ENCODE measurements around the gene NAXE. TPM values are rescaled to one million over a fixed set of nuclear protein-coding genes. Genes with fewer than 3 reads are reported as not detected.

Gene NAXE
- total RNA-seq, 4 donors from 2014 or later, result 45.8 to 61.1 (median 49.7) TPM

DNA sequence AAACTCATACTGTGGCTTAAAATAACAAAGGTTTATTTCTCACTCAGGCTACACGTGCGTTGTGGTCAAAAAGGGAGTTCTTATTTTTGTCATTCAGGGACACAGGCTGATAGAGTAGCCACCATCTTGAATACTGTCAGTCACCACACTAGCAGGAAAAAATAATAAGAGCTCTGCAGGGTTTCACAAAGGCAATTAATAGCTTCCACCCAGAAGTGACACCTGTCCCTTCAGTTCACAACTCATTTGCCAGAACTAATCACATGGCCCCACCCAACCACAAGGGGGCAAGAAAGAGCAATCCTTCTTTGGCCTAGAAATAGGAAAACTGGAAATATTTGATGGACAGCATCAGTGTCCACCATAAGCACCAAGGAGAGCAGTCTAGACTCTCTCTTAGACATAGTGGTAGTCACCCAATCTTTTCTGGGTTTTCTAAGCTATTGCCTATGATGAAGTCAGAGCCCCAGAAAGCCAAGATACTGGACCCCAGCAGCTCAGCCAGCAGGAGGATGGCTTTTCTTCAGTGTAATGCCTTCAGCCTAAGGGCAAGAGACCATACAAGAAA lies 35.8 kb downstream of the NAXE start:
- TF ChIP-seq, protein P1, sequence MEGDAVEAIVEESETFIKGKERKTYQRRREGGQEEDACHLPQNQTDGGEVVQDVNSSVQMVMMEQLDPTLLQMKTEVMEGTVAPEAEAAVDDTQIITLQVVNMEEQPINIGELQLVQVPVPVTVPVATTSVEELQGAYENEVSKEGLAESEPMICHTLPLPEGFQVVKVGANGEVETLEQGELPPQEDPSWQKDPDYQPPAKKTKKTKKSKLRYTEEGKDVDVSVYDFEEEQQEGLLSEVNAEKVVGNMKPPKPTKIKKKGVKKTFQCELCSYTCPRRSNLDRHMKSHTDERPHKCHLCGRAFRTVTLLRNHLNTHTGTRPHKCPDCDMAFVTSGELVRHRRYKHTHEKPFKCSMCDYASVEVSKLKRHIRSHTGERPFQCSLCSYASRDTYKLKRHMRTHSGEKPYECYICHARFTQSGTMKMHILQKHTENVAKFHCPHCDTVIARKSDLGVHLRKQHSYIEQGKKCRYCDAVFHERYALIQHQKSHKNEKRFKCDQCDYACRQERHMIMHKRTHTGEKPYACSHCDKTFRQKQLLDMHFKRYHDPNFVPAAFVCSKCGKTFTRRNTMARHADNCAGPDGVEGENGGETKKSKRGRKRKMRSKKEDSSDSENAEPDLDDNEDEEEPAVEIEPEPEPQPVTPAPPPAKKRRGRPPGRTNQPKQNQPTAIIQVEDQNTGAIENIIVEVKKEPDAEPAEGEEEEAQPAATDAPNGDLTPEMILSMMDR (IDR thresholded peaks at IDR 0.05; ENCODE audit: low read depth), result no peak

DNA sequence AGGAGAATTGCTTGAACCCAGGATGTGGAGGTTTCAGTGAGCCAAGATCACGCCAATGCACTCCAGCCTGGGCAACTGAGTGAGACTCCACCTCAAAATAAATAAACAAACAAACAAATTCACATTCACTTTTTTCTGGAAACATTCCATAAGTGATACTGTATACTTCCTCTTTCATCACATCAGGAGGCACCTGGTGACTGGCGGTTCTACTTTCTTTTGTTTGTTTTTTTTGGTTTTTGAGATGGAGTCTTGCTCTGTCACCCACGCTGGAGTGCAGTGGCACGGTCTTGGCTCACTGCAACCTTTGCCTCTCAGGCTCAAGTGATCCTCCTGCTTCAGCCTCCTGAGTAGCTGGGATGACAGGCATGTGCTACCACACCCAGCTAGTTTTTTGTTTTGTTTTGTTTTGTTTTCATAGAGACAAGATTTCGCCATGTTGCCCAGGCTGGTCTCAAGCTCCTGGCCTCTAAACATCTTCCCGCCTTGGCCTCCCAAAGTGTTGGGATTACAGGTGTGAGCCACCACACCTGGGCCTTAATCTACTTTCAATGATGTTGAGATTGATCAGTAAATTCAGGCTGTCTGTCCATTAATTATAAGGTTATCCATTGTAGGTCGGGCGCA lies 38.4 kb downstream of the NAXE start:
- TF ChIP-seq, protein P1 (IDR thresholded peaks at IDR 0.05; ENCODE audit: low read depth), result no peak

DNA sequence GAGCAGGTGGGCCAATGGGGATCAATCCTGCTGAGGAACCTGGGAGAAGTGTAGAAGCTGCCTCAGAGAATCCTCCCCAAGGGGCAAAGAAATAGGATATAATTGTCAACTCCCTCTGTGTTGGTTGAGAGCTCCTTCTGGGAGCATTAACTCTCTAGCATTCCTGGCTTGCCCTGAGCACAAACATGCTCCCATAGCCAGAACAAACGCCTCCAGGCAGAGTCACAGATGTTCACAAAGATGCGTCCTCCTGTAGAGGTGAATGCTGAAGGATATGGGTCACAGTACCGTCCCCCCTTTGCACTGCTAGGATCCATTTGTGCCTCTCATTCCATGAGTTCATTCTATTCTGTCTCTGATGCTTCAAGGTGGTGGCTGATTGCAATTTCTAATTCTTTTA lies 40.8 kb downstream of the NAXE start:
- TF ChIP-seq, protein P1 (IDR thresholded peaks at IDR 0.05; ENCODE audit: low read depth), result no peak

DNA sequence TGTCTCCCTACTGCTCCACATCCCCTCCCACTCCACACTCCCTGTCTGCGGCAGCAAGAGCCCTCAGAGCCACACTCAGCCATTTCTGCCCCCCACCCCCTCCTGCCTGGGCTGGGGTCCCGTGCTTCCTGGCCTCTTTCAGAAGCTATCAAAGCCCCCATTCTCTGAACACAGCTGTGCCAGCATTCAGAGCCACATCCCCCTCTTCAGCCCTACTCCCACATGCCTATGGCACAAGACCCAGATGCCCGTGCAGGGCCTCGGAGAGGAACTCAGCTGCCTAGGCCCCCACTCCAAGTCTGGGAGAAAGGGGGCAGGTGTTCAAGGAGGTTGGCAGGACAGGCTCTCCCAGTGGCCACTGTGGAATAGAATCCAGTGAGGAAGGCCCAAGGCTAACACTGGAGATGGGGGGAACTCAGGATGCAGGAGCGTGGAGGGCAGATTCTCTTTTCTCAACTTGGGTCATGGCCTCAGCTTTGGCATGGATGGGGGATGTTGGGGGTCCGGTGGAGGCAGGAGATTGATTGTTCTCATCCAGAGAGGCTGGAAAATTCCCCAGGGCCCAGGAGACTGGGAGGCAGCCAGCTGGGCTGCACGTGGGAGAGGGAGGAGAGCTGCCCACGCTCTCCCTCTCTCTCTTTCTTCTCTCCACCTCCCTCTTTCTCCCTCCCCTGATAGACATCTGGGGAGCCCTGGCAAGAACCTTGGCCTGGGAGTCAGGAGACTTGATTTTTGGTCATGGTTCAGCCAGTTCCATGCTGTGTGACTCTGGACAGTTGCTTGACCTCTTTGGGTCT lies 46.8 kb downstream of the NAXE start:
- TF ChIP-seq, protein P1 (IDR thresholded peaks at IDR 0.05; ENCODE audit: low read depth), result no peak

DNA sequence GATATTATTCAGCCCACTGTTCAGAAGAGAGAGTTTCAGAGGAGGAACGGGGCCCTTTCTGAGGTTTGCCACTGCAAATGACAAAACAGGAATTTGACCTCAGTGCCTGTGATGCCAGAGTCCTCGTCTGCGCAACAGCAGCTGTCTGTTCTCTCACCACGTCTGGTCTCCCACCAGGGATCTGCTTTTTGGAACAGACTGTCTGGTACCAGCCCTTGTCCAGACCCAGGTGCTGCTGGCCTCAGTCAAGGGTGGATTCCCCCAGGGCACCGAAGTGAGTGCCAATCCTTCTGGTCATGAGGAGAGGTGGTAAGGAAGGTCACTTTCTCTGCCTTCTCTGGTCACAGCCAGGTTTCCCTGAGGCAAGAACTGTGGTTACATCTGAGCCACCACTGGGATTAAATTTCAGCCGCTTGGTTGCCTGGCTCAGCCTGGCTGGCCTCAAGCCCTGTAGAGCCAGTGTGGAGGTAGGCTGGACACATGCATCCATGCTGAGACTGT lies 48.1 kb downstream of the NAXE start:
- TF ChIP-seq, protein P1 (IDR thresholded peaks at IDR 0.05; ENCODE audit: low read depth), result no peak

DNA sequence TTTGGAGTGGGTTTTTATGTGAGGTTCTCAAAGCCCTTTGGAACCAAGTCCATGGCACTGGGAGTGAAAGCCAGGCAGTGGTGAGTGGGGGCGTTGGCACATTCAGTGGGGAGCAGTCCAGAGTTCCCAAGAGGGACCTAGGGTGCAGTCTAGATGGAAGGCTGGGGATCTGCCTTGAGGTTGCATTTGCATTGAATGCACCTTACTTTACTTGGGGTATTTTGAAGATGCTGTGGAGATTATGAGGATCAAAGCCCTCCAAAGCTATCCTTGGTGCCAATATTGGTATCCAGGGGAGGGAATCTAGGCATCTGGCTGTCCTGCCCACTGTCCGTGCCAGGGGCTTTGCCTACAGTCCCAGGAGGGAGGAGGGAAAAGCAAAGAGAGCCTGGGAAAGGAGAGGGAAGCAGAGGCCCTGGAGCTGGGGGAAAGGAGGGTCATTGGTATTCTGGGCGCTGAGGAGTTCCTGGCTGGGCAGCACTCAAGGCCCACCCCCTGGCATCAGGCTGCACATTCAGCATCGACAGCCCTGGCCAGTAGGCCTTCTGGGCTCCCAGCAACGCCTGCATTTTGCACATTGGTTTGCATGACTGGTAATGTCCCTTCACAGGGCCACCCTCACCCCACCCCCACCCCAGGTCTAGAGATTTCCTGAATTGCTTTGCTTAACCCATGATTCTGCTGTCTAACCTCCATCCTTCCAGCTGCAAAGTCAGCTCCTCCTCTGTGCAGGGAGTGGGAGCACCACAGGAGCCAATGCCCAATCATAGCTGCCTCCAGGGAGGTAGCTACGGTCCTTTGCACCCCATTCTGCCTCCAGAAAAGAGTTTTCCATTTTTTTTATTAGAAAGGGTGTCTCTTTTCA lies 49.5 kb downstream of the NAXE start:
- TF ChIP-seq, protein P1 (IDR thresholded peaks at IDR 0.05; ENCODE audit: low read depth), result no peak

Measured in subcutaneous adipose tissue (tissue), 4 donors.